IPS-20b (cell line): ENCODE results near the gene PRRC2B.
"Not testable (repeated sequence)": the region's sequence is repeated elsewhere in the genome, so short reads cannot be mapped to it uniquely, and the experiment has no call there.

Source experiments
- H3K27ac ChIP-seq: one replicate; pipeline ENCODE4 v1.5.1; 2013; ENCODE audit warnings: low read length
- H3K27me3 ChIP-seq: 2 replicates; pipeline ENCODE4 v1.6.1; 2013; ENCODE audit warnings: mild to moderate bottlenecking, low read length, inconsistent platforms; ENCODE audit not compliant: insufficient read depth
- H3K36me3 ChIP-seq: 2 replicates; pipeline ENCODE4 v1.6.1; 2013; ENCODE audit warnings: low read depth, mild to moderate bottlenecking, inconsistent platforms, low read length, moderate library complexity; ENCODE audit not compliant: insufficient read depth
- H3K4me1 ChIP-seq: 2 replicates; pipeline ENCODE4 v1.6.1; 2013; ENCODE audit warnings: mild to moderate bottlenecking, control low read depth, inconsistent platforms, low read length, moderate library complexity; ENCODE audit not compliant: insufficient read depth
- H3K4me3 ChIP-seq: 2 replicates; pipeline ENCODE4 v1.5.1; 2013; ENCODE audit warnings: mild to moderate bottlenecking, low read length, inconsistent platforms
- H3K9ac ChIP-seq: 2 replicates; pipeline ENCODE4 v1.6.1; 2013; ENCODE audit warnings: low read depth, mild to moderate bottlenecking, inconsistent platforms, low read length, moderate library complexity
- H3K9me3 ChIP-seq: 2 replicates; pipeline ENCODE4 v1.6.1; 2013; ENCODE audit warnings: mild to moderate bottlenecking, low read depth, low read length, inconsistent platforms; ENCODE audit not compliant: insufficient read depth

Gene PRRC2B

DNA sequence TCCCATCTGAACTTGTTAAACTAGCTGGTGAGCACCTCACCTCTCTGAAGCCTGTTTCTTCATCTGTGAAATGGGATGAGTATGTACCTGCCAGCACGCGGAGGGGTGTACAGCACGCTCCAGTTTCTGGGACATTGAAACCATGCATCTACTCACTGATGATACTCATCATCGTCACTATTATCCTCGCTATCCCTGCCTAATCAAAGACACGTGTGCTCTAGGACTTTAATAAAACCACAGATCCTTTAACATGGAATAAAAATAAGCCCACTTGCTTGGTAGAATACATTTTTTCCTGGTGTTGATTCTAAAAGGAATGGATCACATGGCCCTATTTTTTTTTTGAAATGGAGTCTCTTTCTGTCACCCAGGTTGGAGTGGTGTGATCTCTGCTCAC, 71.5 kb downstream of the PRRC2B start:
- Histone ChIP-seq H3K4me3 (no peak overlapping the region), H3K9ac (no peak overlapping the region), H3K9me3 (no peaks in the 10 kb centered on the region), H3K27me3 (no peaks in the 10 kb centered on the region), H3K36me3 (peaks cover 97% of the 10 kb centered on the region), H3K27ac (no peak overlapping the region), H3K4me1 (no peaks in the 10 kb centered on the region)

DNA sequence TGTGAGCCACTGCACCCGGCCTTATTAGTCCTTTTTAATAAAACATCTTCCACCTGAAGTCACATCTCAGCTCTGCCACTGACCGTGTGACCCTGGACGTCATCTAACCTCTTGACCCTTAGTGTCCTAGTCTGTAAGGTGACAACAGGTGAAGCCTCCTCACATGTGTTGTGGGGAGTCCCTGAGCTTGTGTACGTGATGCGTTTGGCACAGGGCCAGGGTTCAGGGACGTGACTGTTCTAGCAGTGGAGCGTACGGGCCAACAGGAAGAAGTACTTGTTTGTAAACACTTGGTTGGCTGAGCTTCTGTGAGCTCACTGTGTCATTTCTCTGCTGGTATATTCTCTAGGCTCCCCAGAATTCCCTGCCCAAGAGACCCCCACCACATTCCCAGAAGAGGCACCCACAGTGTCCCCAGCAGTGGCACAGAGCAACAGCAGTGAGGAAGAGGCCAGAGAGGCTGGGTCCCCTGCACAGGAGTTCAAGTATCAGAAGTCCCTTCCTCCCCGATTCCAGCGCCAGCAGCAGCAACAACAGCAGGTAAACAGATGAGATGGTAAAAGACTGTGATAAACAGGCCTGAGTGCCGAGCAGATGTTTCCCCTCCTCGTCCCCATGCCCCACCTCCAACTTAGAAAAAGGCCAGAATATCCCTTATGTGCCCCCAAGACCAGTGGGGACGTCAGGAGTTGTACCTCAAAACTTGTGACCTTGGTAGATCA, 73.5 kb downstream of the PRRC2B start:
- H3K9me3 ChIP-seq: no peaks in the 10 kb centered on the region
- peaks cover 96% of the 10 kb centered on the region for H3K36me3 ChIP-seq
- no peak overlapping the region for H3K27ac ChIP-seq
- no peaks in the 10 kb centered on the region for H3K27me3 ChIP-seq
- no peak overlapping the region for H3K4me3 ChIP-seq
- H3K9ac ChIP-seq: no peak overlapping the region
- H3K4me1 ChIP-seq: no peaks in the 10 kb centered on the region

DNA sequence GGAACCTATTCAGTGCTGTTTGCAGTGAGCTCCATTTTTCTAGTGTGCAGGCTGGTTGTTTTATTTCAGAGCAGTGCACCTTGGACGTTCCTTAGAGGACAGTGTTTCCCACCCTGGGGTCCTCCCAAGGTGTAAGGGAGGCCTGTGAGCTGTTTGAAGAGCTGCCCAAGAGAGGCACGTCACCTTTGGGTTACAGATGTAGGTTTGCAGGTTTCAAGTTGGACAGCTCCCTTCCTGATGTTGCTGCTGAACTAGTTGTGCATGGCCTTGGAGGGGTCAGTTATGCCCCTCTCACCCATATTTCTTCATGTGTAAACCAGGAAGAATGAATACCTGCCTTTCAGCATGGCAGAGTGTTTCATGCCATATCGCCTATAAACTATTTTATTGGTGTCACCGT, 74.1 kb downstream of the PRRC2B start:
- Histone ChIP-seq H3K9me3 (no peaks in the 10 kb centered on the region), H3K9ac (no peak overlapping the region), H3K36me3 (peaks cover 97% of the 10 kb centered on the region), H3K27me3 (no peaks in the 10 kb centered on the region), H3K27ac (no peak overlapping the region), H3K4me1 (no peaks in the 10 kb centered on the region), H3K4me3 (no peak overlapping the region)

DNA sequence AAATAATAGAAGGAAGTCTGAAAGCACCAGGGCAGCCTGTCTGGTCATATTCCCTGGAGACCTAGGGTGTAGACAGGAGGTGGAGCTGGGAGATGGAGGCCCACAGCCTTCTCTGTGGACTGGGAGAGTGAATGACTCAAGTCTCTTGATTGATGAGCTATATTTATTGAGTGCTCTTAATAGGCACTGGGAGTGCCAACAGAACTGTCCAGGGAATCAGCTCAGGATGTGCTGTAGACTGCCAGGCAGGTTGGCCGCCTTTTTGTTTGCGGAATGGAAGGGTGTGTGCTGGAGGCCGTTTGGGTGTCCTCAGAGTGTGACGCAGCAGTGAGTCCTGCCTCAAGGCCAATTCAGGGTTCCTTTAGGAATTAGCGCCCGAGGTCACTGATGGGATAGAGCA, 75.5 kb downstream of the PRRC2B start:
- Histone ChIP-seq H3K27me3 (no peaks in the 10 kb centered on the region), H3K4me1 (no peaks in the 10 kb centered on the region), H3K4me3 (no peak overlapping the region), H3K9me3 (no peaks in the 10 kb centered on the region), H3K9ac (no peak overlapping the region), H3K27ac (no peak overlapping the region), H3K36me3 (peaks cover 97% of the 10 kb centered on the region)

DNA sequence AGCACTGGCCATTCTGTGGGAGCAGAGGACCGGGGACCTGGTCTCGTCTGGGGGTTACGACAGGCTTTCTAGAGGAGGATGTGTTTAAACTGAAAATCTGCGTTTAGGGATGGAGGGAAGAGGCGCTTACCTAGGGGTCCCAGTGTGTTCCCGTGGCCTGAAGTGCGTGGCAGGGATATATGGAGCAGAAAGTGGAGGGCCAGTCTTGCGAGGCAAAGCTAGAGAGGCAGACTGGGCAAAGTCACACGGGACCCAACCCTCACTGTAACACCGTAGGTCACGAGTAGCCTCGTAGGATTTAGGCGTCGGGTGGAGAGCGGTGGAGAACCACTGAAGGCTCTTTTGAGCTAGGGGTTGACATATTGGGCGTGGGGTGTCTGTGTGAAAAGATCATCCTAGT, 76.1 kb downstream of the PRRC2B start:
- Histone ChIP-seq H3K9ac (no peak overlapping the region), H3K36me3 (peaks cover 97% of the 10 kb centered on the region), H3K27me3 (no peaks in the 10 kb centered on the region), H3K4me1 (no peaks in the 10 kb centered on the region), H3K27ac (no peak overlapping the region), H3K9me3 (no peaks in the 10 kb centered on the region), H3K4me3 (no peak overlapping the region)

DNA sequence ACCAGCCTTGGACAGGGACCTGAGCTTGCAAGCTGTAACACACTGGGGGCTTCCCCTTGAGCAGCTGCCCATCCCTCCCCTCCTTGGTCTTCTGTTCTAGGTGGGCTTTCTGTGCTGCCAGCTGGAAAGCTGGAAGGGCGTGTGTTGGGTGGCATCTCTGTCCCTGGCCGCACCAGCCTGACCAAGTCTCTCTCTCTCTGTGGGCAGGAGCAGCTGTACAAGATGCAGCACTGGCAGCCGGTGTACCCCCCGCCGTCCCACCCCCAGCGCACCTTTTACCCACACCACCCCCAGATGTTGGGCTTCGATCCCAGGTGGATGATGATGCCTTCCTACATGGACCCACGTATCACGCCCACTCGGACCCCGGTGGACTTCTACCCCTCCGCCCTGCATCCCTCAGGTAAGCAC, 76.7 kb downstream of the PRRC2B start:
- H3K4me3 ChIP-seq: no peak overlapping the region
- H3K4me1 ChIP-seq: no peaks in the 10 kb centered on the region
- H3K36me3 ChIP-seq: peaks cover 97% of the 10 kb centered on the region
- H3K27ac ChIP-seq: no peak overlapping the region
- H3K9me3 ChIP-seq: no peaks in the 10 kb centered on the region
- H3K9ac ChIP-seq: no peak overlapping the region
- H3K27me3 ChIP-seq: no peaks in the 10 kb centered on the region

DNA sequence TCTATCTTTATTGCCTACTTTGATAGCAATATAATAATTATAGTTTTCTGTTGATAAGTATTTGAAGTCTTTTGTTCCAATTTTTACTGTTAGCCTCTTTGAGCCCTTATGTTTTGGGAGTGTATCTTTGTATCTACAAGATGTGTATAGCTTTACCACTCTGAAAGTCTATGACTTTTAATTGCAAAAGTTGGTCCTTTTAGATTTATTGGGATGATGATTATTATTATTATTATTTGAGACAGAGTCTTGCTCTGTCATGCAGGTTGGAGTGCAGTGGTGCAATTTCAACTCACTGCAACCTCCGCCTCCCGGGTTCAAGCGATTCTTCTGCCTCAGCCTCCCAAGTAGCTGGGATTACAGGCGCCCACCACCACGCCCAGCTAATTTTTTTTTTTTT, 78.2 kb downstream of the PRRC2B start:
- not testable (repeated sequence) for H3K4me1 ChIP-seq, H3K4me3 ChIP-seq, H3K27ac ChIP-seq, H3K27me3 ChIP-seq, H3K9me3 ChIP-seq, H3K9ac ChIP-seq
- H3K36me3 ChIP-seq: peaks cover 97% of the 10 kb centered on the region

DNA sequence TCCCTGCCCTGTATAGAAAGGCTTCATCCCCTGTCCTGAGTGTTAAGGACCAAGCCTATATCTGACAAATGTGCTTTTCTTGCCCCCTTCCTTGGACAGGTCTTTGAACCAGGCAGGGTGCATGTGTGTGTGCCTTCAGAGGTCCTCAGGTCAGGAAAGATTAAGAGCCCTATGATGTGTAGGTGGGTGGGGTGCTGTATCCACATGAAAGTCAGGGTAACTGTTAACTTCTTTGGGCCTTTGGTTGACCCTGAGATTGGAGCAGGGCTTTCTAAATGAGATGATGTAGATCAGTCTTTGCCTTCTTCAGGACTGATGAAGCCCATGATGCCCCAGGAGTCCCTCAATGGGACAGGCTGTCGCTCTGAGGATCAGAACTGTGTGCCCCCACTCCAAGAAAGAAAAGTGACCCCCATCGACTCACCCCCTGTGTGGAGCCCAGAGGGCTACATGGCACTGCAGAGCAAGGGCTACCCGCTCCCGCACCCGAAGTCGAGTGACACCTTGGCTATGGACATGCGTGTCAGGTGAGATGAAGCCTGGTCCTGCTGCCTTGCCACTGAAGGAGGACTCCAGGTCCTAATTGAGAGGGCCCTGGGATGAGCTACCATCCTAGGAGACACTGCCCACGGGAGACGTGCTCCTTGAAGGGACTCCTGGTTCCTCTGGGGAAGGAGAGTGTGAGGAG, 79.5 kb downstream of the PRRC2B start:
- no peak overlapping the region for H3K27ac ChIP-seq
- H3K36me3 ChIP-seq: peaks cover 97% of the 10 kb centered on the region
- no peak overlapping the region for H3K9ac ChIP-seq
- H3K4me1 ChIP-seq: no peaks in the 10 kb centered on the region
- H3K4me3 ChIP-seq: no peak overlapping the region
- no peaks in the 10 kb centered on the region for H3K9me3 ChIP-seq
- no peaks in the 10 kb centered on the region for H3K27me3 ChIP-seq

DNA sequence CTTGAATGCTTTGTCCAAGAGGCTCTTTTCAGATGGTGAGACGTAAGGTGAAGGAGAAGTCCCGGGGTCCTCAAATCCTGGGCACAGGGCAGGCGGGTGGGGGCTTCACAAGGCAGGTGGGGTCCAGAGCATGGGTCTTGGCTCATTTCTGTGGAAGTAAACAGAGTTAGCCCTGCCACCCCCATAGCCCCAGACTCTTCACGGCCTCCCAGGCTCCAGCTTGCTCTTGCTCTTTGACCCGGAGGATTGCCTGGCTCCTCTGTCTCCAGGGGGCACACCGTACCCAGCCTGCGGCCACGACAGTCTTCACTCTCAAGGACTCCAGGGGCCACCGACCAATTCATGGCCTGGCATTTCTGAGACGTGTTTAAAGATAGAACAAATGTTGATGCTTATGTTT, 80.0 kb downstream of the PRRC2B start:
- H3K27me3 ChIP-seq: no peaks in the 10 kb centered on the region
- H3K4me3 ChIP-seq: no peak overlapping the region
- H3K36me3 ChIP-seq: peaks cover 96% of the 10 kb centered on the region
- H3K9me3 ChIP-seq: no peaks in the 10 kb centered on the region
- H3K9ac ChIP-seq: no peak overlapping the region
- H3K27ac ChIP-seq: no peak overlapping the region
- no peaks in the 10 kb centered on the region for H3K4me1 ChIP-seq

DNA sequence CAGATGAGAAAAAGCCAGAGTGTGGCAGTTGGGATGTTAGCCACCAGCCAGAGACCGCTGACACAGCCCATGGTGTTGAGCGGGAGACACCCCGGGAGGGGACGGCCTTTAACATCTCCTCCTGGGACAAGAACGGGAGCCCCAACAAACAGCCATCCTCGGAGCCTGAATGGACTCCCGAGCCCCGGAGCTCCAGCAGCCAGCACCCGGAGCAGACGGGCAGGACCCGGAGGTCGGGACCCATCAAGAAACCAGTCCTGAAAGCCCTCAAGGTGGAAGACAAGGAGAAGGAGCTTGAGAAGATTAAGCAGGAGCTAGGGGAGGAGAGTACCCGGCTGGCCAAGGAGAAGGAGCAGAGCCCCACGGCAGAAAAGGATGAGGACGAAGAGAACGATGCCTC, 80.8 kb downstream of the PRRC2B start:
- Histone ChIP-seq H3K36me3 (peaks cover 97% of the 10 kb centered on the region), H3K9ac (no peak overlapping the region), H3K27me3 (no peaks in the 10 kb centered on the region), H3K4me3 (no peak overlapping the region), H3K9me3 (no peaks in the 10 kb centered on the region), H3K4me1 (no peaks in the 10 kb centered on the region), H3K27ac (no peak overlapping the region)

DNA sequence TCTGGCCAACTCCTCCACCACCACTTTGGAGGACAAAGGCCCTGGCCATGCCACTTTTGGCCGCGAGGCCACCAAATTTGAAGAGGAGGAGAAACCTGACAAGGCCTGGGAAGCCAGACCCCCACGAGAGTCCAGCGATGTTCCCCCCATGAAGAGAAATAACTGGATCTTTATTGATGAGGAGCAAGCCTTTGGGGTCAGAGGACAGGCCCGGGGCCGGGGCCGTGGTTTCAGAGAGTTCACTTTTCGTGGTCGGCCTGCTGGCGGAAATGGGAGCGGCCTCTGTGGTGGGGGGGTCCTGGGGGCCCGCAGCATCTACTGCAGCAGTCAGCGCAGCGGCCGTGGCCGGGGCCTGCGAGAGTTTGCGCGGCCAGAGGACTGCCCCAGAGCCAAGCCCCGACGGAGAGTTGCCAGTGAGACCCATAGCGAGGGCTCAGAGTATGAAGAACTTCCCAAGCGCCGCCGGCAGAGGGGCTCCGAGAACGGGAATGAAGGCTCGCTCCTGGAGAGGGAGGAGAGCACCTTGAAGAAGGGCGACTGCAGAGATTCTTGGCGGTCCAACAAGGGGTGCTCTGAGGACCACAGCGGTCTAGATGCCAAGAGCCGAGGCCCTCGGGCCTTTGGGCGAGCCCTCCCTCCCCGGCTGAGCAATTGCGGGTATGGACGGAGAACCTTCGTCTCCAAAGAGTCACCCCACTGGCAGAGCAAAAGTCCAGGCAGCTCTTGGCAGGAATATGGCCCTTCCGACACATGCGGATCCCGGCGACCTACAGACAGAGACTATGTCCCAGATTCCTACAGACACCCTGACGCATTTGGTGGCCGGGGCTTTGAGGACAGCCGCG, 81.4 kb downstream of the PRRC2B start:
- Histone ChIP-seq H3K4me3 (no peak overlapping the region), H3K4me1 (no peaks in the 10 kb centered on the region), H3K36me3 (peaks cover 97% of the 10 kb centered on the region), H3K27me3 (no peaks in the 10 kb centered on the region), H3K27ac (no peak overlapping the region), H3K9ac (no peak overlapping the region), H3K9me3 (no peaks in the 10 kb centered on the region)
